Measurements from ENCODE around the gene MICU1.

GRCh38 chr10:72329290-72330068, 296.4 kb downstream of the MICU1 start:
- TF ChIP-seq CTCF (IDR thresholded peaks at IDR 0.05) (no peak), POLR2A (IDR thresholded peaks at IDR 0.05) (no peak)
